ENCODE results near the gene ACSL6. TPM values are rescaled to one million over a fixed set of nuclear protein-coding genes. Genes with fewer than 3 reads are reported as not detected.
"Not testable (repeated sequence)": the region's sequence is repeated elsewhere in the genome, so short reads cannot be mapped to it uniquely, and the experiment has no call there.

The ACSL6 gene
- total and polyA plus RNA-seq, 2 donors from 2014 or later, result 1.4 to 2.1 TPM

GRCh38 chr5:131906668-131907067 is 104.8 kb downstream of the ACSL6 start:
- Histone ChIP-seq H3K27ac (ENCODE audit: low read depth in 2 of 2, low read length in 2 of 2) (no peak overlapping the region), H3K9me3 (ENCODE audit: control insufficient read depth in 2 of 3, insufficient read depth in 1 of 3, low read length in 3 of 3) (peaks cover 0 to 19% (median 0%) of the 10 kb centered on the region in 3 donors), H3K36me3 (ENCODE audit: control insufficient read depth in 2 of 3, insufficient read depth in 3 of 3, low read length in 3 of 3) (no peaks in the 10 kb centered on the region), H3K9ac (ENCODE audit: low read length in 3 of 3) (no peak overlapping the region), H3K4me1 (ENCODE audit: control insufficient read depth in 2 of 3, insufficient read depth in 2 of 3, low read depth in 1 of 3, low read length in 3 of 3) (no peaks in the 10 kb centered on the region), H3K4me3 (ENCODE audit: low read length in 3 of 3) (no peak overlapping the region), H3K27me3 (ENCODE audit: control insufficient read depth, insufficient read depth, low read length) (no peaks in the 10 kb centered on the region)
- intact Hi-C loops (cut with DNase I), result no loop called here
- FAIRE-seq (no peak), DNase-seq (no peak)
- TF ChIP-seq CTCF (IDR thresholded peaks at IDR 0.05; ENCODE audit: borderline replicate concordance, extremely low read depth, insufficient read depth), result no peak

- FAIRE-seq, result not testable (repeated sequence)
Measured at GRCh38 chr5:131902266-131902665, 109.2 kb downstream of the ACSL6 start.

More at GRCh38 chr5:131902266-131902665, 109.2 kb downstream of the ACSL6 start:
- peaks cover 0 to 14% (median 0%) of the 10 kb centered on the region in 3 donors for H3K9me3 ChIP-seq (ENCODE audit: control insufficient read depth in 2 of 3, insufficient read depth in 1 of 3, low read length in 3 of 3)
- DNase-seq; H3K9ac ChIP-seq (ENCODE audit: low read length in 3 of 3); intact Hi-C loops (cut with DNase I); H3K4me3 ChIP-seq (ENCODE audit: low read length in 3 of 3); H3K4me1 ChIP-seq (ENCODE audit: control insufficient read depth in 2 of 3, insufficient read depth in 2 of 3, low read depth in 1 of 3, low read length in 3 of 3); H3K27ac ChIP-seq (ENCODE audit: low read depth in 2 of 2, low read length in 2 of 2); H3K36me3 ChIP-seq (ENCODE audit: control insufficient read depth in 2 of 3, insufficient read depth in 3 of 3, low read length in 3 of 3); H3K27me3 ChIP-seq (ENCODE audit: control insufficient read depth, insufficient read depth, low read length): not testable (repeated sequence)

Other genes with a start within 250 kb of the ACSL6 start
- gene FNIP1, start 214.6 kb downstream of the ACSL6 start, total RNA-seq, result 31.1 TPM
- 2.9 TPM for gene FNIP1, start 214.6 kb downstream of the ACSL6 start, polyA plus RNA-seq (ENCODE audit: insufficient read depth, low read depth, low replicate concordance)
- 0.63 TPM for gene MEIKIN, start 66.0 kb downstream of the ACSL6 start, total RNA-seq
- gene MEIKIN, start 66.0 kb downstream of the ACSL6 start, polyA plus RNA-seq (ENCODE audit: insufficient read depth, low read depth, low replicate concordance), result not detected
- not detected for gene IL3, start 49.0 kb upstream of the ACSL6 start, total RNA-seq
- gene IL3, start 49.0 kb upstream of the ACSL6 start, polyA plus RNA-seq (ENCODE audit: insufficient read depth, low read depth, low replicate concordance), result not detected
- gene CSF2, start 62.1 kb upstream of the ACSL6 start, total RNA-seq, result not detected
- not detected for gene CSF2, start 62.1 kb upstream of the ACSL6 start, polyA plus RNA-seq (ENCODE audit: insufficient read depth, low read depth, low replicate concordance)
- 32.5 TPM for gene P4HA2, start 216.2 kb upstream of the ACSL6 start, total RNA-seq
- gene P4HA2, start 216.2 kb upstream of the ACSL6 start, polyA plus RNA-seq (ENCODE audit: insufficient read depth, low read depth, low replicate concordance), result 54.1 TPM
- 47.0 TPM for gene PDLIM4, start 246.0 kb upstream of the ACSL6 start, total RNA-seq
- gene PDLIM4, start 246.0 kb upstream of the ACSL6 start, polyA plus RNA-seq (ENCODE audit: insufficient read depth, low read depth, low replicate concordance), result 31.6 TPM